ENCODE measurements around the gene USB1.
"Not testable (repeated sequence)": the region's sequence is repeated elsewhere in the genome, so short reads cannot be mapped to it uniquely, and the experiment has no call there.

The USB1 gene

DNA sequence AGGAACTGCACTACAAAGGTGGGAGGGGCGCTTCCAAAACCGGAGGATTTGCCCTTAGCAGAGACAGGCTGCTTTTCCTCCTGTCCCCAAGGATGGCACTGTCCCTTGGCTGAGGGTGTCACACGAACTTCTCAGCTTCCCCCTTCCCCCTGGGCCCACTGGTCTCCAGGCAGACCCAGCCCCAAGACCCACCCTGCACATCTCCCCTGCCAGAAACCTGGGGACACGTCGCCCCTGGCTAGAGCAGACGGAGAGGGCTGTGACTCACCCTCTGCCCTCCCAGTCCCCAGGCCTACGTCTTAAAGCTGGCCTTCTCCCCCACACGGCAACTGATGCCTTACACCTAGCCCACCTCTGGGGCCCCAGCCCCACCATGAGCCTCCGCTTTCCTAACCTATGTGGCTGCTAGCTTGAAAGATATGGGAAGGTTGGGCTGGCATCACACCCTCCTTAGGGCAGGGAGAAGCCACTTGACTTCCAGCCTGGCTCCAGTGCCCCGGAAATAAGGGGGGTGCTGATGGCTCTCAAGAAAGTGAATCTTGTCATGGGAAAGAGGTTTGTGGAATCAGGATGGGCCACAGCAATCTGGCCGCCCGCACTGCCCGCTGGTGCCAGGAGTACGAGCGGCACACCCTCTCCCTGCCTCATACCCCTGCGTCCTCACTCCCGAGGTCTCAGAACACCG lies 5.3 kb upstream of the USB1 start:
- DNase-seq, result no peak

DNA sequence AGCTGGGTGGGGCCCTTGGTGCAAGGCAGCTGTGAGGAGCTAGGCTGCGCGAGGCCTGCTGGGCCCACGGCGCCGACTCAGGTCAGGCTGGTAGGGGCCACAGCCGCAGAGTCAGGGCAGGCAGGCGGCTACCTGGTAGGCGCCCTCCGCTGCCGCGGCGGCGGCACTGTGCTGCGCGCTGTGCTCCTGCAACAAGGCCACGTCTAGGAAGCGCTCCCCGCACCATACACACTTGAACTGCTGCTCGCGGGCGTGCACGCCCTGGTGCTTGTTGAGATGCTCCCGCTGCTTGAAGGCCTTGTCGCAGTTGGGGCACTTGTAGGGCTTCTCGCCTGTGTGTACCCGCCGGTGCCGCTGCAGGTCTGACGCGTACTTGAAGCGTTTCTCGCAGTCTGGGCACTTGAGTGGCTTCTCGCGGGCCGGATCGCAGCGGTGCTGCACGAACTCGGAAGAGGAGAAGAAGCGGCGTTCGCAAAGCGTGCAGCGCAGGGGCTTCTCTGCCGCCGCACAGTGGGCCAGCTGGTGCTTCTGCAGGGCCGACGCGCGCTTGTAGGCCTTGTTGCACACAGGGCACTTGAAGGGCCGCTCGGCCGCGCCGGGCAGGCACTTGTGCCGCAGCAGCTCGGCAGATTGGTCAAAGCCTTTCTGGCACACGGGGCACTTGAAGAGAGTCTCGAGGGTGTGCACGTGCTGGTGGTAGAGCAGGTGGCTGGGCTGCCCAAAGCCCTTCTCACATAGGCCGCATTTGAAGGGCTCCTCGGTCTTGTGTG lies 4.6 kb upstream of the USB1 start:
- no peak for DNase-seq

GRCh38 chr16:57997176-57997527 lies 4.1 kb upstream of the USB1 start:
- DNase-seq, result no peak

DNA sequence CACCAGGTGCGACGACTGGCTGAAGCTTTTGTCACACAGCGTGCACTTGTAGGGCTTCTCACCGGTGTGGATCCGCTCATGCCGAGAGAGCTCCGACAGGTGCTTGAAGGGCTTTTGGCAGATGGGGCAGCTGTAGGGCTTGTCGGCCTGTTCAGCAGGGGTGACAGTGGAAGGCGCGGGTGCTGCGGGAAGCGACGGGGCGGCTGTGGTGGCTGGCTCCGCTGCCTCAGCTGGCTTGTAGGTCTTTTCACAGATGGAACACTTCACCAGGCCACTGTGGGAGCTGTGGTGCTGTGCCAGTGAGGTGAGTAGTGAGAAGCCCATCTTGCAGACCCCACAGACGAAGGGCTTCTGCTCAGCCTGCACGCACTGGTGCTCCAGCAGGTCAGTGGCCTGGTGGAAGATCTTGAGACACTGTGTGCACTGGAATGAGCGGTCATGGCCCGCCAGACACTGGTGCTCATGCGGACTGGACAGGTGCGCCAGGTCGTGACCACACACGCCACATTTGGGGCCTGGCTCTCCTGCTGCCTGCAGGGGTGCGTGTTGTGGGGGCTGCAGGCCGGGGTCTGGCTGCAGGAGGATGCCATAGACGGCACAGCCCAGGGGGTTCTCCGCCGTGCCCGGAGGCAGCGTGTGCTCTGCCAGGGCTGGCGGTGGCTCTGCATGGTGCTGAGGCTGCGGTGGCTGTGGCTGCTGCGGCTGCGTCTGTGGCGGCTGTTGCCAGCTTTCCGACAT lies 3.5 kb upstream of the USB1 start:
- no peak for DNase-seq

DNA sequence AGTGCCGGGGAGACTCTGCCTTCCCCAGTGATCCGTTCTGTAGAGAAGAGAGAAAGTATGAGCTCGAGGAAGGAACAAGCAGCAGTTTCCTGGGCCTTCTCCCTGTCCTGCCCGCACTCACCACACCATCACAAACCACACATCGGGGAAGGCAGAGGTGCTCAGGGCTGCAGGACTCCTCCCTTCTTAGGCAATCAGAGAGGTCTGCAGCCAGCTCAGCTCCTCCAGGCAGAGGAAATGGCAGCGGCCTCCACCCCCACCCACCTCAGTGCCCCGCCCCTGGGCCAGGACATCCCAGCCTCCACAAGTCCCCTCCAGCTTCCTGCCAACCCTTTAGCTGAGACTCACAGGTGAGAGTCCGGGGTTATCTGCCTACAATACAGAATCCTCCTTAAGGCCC lies 2.7 kb upstream of the USB1 start:
- DNase-seq, result peak; percentile 73

- no peak for DNase-seq
Measured at GRCh38 chr16:57998992-57999365, 2.2 kb upstream of the USB1 start.

GRCh38 chr16:57999366-57999970 lies 1.7 kb upstream of the USB1 start:
- peak; percentile 13 for DNase-seq

DNA sequence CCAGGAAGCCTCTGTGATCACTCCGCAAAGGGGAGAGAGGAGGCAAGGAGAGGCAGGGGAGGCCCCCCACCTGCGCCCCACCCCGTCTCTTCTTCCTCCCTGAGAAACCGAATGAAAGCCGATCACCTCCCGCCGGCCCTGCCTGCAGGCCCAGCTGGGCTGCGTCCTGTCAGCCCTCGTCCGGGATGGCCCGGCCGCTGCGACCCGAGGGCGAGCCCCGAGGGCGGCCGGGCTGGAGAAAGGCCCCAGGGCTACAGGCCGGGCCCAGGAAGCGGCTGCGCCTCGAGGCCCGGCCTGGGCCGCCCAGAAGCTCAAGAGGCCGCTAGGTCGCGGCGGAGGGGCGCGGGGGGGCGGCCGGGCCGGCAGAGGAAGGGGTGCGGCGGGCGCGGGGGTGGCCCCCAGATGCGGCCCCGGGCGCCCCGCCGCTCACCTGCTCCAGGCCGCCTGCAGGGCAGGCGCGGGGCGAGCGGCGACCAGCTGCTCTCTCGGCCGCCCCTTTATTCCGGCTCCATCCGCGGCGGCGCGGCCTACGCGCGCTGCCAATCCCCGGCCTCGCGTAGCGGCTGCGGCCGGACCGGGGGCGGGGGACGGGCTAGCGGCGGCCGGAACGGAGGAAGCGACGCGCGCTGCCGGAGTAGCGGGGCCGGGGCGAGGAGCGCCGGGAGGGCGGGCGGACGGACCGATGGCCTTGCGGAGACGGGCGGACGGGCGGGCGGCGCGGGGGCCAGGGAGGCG lies 1.1 kb upstream of the USB1 start, which contains the start of gene ZNF319:
Gene ZNF319, minus strand, starts transcription at position 702 of the 735 bp plus-strand sequence. CDS start 2,407 bp downstream, outside the sequence.
- DNase-seq, result no peak

- no peak for DNase-seq
Measured at GRCh38 chr16:58001781-58002415, 691 bp downstream of the USB1 start.

DNA sequence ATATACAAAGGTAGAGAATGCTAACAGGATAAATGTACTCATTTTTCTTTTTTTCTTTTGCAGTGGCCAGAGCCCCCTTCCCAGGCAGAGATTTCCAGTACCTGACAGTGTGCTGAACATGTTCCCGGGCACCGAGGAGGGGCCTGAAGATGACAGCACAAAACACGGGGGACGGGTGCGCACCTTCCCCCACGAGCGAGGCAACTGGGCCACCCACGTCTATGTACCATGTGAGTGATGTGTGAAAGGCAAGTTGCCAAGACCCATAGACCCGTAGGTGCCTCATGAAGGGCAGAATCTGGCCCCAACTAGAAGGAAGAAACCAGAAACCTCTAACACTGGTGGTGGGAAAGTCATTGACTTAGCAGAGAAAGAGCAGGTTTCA lies 1.2 kb downstream of the USB1 start:
- DNase-seq, result no peak

- DNase-seq, result no peak
Measured at GRCh38 chr16:58002936-58003335, 1.7 kb downstream of the USB1 start.

- not testable (repeated sequence) for DNase-seq
Measured at GRCh38 chr16:58004736-58005135, 3.5 kb downstream of the USB1 start.

DNA sequence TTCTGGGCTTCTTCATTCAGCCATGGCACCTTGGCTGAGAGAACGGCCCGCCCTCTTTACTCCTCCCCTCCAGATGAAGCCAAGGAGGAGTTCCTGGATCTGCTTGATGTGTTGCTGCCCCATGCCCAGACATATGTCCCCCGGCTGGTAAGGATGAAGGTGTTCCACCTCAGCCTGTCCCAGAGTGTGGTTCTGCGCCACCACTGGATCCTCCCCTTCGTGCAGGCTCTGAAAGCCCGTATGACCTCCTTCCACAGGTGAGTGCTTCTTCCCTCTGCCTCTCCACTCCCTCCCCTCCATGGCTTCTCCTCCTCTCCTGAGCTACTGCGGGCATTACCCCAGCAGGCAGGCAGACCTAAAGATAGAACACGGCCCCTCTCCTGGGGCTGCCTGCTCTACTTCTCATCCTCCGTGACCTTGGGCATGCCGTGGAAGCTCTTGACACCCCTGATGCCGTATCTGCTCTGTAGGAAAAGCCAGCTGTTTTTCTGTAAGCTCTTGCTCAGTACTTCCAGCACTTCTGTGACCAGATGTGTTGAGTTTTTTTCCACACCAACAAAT lies 8.7 kb downstream of the USB1 start:
- DNase-seq, result no peak

DNA sequence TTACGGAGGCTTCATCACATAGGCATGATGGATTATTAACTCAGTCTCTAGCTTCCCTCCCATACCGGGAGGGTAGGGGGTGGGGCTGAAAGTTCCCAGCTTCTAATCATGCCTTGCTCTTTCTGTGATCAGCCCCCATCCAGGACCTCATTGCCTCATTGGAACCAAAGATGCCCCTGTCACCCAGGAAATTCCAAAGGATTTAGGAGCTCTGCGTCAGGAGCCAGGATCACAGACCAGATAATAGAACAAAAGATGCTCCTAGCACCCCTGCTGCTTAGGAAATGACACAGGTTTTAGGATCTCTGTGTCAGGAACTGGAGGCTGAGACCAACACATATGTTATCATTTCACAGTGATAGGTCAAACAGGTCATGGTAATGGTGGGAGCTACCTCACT lies 9.7 kb downstream of the USB1 start:
- DNase-seq, result no peak

DNA sequence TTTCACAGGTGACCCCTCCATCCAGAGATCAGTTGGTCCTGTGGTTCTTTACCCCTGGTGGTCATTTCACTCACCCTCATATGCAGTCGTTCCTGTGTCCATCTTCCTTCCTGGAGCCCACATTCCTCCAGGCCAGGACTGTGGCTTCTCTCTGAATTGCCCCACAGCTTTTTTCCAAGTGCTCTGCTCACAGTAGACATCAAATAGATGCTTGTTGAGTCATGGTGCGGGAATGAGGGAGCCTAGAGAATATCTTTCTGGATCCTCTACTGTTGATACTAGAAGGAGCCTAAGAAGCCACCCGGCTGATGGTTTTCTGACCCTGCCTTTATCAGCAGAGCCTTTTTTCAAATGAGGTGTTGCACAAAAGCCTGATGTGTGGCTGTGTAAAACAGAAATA lies 10.4 kb downstream of the USB1 start:
- no peak for DNase-seq

GRCh38 chr16:58012481-58012880 lies 11.3 kb downstream of the USB1 start:
- no peak for DNase-seq

- no peak for DNase-seq
Measured at GRCh38 chr16:58013201-58013956, 12.2 kb downstream of the USB1 start.

DNA sequence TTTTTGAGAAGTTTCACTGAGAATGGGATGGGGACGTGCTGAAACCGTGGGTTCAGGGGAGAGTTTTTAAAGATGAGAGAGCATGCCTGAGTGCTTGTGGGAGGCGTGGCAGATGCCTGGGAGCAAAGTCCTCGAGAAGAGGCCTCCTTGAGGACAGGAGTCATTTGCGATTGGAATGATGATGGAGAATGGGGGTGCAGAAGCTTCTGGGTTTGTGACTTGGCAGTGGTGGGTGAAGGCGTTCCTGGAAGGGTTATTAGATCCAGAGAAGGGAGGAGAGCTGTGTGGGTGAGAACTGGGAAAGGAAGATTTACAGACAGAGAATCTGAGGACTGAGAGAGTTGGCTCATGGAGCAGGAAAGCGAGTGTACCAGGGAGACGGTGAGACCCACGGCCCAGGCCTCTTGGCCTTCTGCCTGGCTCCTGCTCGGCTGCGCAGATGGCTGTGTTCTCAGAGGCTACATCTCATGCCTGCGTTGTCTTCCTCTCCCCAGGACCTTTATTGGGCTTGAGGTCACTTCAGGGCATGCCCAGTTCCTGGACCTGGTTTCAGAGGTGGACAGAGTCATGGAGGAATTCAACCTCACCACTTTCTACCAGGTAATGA lies 15.7 kb downstream of the USB1 start:
- DNase-seq, result no peak

- DNase-seq, result no peak
Measured at GRCh38 chr16:58018803-58019202, 17.6 kb downstream of the USB1 start.

GRCh38 chr16:58019866-58020538 lies 18.8 kb downstream of the USB1 start:
- no peak for DNase-seq
